Stimulated activated CD8-positive, alpha-beta memory T cell treated with anti-CD3 and anti-CD28 coated beads, Interleukin-2, amount 100 ng/mL, for 48 hours (primary cell): Measurements from ENCODE around the gene UXS1.

Experiments used
- DNase-seq, 2 donors: peaks; one replicate each; pipeline ENCODE4 v3.0.0-alpha.2; 2020; ENCODE audit warnings: low read depth in 2 of 2

Gene UXS1

GRCh38 chr2:106130251-106130998, 63.7 kb downstream of the UXS1 start:
- DNase-seq = no peak

GRCh38 chr2:106129592-106129991, 64.5 kb downstream of the UXS1 start:
- no peak for DNase-seq

GRCh38 chr2:106129150-106129549, 65.0 kb downstream of the UXS1 start:
- no peak for DNase-seq

GRCh38 chr2:106127776-106128268, 66.3 kb downstream of the UXS1 start:
- no peak for DNase-seq

GRCh38 chr2:106127282-106127771, 66.8 kb downstream of the UXS1 start:
- no peak for DNase-seq

- DNase-seq = no peak
Measured at GRCh38 chr2:106126705-106127281, 67.3 kb downstream of the UXS1 start.

DNA sequence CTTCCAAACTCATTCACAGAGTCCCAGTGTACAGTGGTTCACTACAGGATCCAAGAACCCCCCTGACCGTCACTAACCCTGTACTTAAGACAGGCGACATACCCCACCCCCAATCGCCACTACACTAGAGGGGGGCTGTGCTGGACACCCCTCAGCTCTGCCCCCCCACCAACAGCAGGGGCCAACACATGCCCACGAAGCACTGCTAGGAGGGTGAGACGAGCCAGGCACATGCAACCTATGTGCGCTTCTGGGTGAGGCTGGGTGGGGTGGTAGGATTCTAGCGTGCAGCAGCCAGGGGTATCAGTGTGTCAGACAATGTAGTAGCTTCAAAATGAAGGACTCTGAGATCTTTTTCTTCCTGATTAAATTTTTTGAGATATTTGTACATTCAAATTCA, 67.8 kb downstream of the UXS1 start:
- no peak for DNase-seq

DNA sequence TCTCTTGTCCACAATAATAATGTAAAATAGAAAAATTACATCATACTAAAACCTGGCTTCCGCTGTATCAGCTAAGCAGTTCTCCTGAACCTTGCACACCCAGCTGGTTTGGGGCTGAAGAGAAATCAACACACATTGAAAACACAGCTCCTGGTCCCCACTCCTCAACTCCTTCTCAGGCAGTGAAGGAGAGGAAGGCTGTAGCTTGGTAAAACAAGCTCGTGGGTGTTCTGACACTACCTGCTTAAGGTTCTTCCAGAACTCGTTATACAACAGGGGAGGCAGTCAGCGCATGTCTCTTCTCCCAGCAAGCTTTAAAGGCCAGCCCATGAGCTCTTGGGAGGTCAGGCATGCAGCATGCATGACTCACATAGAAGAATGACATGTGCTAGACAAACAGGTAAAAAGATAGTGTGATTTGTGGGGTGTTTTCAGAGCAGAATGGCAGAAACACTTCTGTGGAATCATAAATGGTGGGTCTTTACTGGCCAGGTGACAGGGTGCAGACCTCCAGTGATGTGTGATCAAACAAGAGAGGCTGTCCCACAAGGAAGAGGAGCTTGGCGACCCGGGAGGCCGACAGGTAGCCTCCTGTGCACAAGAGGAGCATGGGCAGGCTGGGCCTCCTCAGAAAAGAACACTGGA, 69.1 kb downstream of the UXS1 start:
- DNase-seq = no peak

- no peak for DNase-seq
Measured at GRCh38 chr2:106124106-106124756, 69.9 kb downstream of the UXS1 start.

DNA sequence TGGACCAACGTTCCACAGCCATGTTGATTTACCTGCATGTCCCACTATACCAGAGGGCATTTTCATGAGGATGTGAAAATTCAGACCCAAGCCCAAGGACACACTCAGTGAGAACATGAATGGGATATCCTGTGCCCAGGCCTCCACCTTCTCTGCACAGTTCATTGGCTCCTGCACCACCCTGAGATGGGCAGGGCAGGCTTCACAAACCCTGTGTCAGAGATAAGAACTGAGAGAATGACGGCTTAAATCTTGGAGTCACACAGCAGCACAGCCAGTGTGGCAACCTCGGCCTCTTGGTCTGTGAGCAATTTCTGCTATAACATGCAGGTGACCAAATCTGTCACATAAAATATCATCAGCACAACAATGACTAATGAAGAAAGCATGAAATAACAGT, 71.9 kb downstream of the UXS1 start:
- no peak for DNase-seq

DNA sequence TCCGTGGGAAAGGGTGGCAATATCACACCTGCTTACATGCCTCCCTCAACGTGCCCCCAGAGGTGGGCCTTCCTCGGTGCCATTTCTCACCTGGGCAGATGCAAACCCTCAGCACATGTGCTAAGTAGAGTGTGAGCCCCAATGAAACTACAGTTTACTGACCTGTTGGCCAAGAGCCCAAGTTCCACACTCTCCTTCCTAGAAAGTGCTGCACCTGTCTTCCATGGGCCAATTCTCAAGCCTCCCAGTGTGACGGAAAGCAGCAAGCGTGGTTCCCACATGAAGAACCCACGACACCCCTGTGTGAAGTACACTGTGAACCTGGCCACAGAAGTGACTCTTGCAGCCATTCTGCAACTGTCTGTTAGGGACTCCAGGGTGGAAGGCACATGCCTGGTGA, 73.7 kb downstream of the UXS1 start:
- no peak for DNase-seq

- no peak for DNase-seq
Measured at GRCh38 chr2:106119074-106119473, 75.0 kb downstream of the UXS1 start.

DNA sequence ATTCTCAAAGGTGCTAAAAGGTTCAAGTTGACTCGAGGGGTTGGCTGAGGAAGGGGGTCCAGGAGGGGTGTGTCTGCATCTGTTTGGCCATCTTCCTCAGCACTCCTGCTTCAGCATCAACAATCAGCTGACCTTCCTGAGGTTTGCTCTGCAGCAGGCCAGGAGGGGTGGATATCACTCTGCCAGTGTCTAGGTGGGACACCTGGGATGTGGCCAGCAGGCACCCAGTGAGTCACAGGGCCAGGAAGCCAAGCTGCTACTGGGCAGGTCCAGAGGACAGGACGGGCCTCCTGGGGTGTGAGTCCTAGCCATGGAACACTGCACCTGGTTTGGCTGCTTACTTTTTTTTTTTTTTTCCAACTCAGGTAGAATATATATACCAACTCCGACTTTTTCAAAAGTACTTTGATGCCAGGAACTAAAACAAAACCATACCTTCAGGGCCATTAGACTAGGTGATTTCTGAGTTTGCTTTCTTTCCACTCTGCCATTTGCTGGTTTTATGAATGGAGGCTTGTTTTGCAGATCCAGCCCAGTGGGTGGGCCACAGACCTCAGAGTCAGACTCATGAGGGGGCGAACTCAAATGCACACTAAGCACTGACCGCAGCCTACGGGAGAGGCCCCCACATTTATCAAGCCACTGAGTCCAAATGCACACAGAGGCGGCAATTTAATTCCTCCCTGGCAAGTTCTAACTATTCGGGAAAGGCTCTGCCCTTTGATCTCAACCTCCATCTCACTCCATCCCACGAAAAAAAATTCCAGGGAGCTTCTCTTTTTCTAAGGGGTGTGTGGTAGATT, 76.0 kb downstream of the UXS1 start:
- no peak for DNase-seq

GRCh38 chr2:106117347-106117746, 76.8 kb downstream of the UXS1 start:
- DNase-seq = no peak

- no peak for DNase-seq
Measured at GRCh38 chr2:106116248-106116647, 77.9 kb downstream of the UXS1 start.

GRCh38 chr2:106115665-106116064, 78.4 kb downstream of the UXS1 start:
- DNase-seq = no peak

GRCh38 chr2:106115250-106115649, 78.9 kb downstream of the UXS1 start:
- DNase-seq = no peak

DNA sequence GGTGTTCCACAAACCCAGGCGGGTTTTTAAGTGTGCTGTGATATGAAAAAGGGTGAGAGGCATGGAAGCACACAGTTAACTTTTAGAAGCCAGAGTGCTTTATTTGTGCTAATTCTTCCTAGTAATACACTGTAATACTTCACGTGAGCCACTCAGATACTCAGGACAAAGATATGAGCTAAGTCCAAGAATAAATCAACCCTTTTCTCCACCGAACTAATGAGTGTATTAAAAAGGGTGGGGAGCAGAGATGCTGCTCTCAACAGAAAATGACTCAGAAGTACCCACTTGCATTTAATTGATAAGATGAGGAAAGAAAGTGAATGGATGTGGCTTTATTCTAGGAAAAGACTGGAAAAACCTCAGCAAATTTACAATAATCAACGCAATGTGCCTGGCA, 79.9 kb downstream of the UXS1 start:
- no peak for DNase-seq

GRCh38 chr2:106113361-106113966, 80.6 kb downstream of the UXS1 start:
- no peak for DNase-seq

DNA sequence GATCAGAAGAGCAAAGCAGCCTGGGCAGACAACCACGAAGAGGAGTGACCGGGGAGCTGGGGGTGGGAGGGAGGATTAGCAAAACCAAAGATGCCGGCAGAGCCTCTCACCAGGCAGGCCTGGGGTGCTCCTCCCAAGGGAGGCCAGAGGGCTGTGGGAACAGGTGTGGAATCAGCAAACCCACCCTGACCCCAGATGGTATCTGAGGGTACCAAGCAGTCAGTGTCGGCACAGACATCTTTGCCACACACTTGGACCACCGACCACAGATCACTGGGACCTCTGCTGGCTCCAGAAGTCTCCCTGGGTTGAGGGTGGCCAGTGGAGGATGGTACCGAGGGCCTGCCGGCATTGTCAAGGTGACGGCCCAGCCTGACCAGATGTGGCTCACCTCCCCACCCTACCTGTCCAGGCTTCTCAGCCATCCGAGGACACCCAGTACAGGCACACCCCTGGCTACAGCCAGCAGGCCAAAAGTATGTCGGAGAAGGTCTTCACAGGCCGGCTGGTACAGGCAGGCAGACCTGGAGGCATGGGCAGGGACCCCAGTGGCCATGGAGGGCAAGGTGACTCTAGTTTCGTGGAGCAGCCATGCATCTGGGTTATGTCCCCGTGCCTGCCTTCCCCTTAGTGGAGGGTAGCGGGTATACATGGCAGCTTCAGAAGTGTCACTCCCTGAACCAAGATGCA, 82.1 kb downstream of the UXS1 start:
- DNase-seq = no peak
